ENCODE results near the gene EGFR.

Gene EGFR

GRCh38 chr7:55133630-55134358 is 115.0 kb downstream of the EGFR start:
- Histone ChIP-seq H3K4me3 (ENCODE audit: low read length) (no peak overlapping the region), H3K27ac (ENCODE audit: low read depth, low read length) (no peak overlapping the region), H3K4me1 (ENCODE audit: control insufficient read depth, low read length) (peaks cover 4% of the 10 kb centered on the region; the same call in 1 of the 2 replicates), H3K4me2 (ENCODE audit: low read length) (no peak overlapping the region), H3K9me2 (replicated peaks; ENCODE audit: control insufficient read depth, low read length) (no peaks in the 10 kb centered on the region), H3K9me3 (ENCODE audit: control insufficient read depth, insufficient read depth, low read length) (no peaks in the 10 kb centered on the region), H3K36me3 (ENCODE audit: control insufficient read depth, low read length) (no peaks in the 10 kb centered on the region), H4K20me1 (ENCODE audit: control insufficient read depth, insufficient read depth, low read depth, low read length) (no peaks in the 10 kb centered on the region), H3K79me2 (ENCODE audit: control insufficient read depth, low read length) (no peaks in the 10 kb centered on the region), H3K27me3 (ENCODE audit: control insufficient read depth, low read length) (peaks cover 7% of the 10 kb centered on the region; the same call in 1 of the 2 replicates), H3F3A (ENCODE audit: control insufficient read depth, insufficient read depth) (no peaks in the 10 kb centered on the region)
- TF ChIP-seq CTCF (IDR thresholded peaks at IDR 0.05; ENCODE audit: low read depth, low read length, poor library complexity, severe bottlenecking) (no peak), EZH2phosphoT487 (IDR thresholded peaks at IDR 0.05; ENCODE audit: borderline replicate concordance, low read length) (no peak)

- Histone ChIP-seq H3K9me2 (replicated peaks; ENCODE audit: control insufficient read depth, low read length) (no peaks in the 10 kb centered on the region), H4K20me1 (ENCODE audit: control insufficient read depth, insufficient read depth, low read depth, low read length) (no peaks in the 10 kb centered on the region), H3F3A (ENCODE audit: control insufficient read depth, insufficient read depth) (no peaks in the 10 kb centered on the region), H3K4me2 (ENCODE audit: low read length) (no peak overlapping the region), H3K9me3 (ENCODE audit: control insufficient read depth, insufficient read depth, low read length) (no peaks in the 10 kb centered on the region), H3K36me3 (ENCODE audit: control insufficient read depth, low read length) (no peaks in the 10 kb centered on the region), H3K27me3 (ENCODE audit: control insufficient read depth, low read length) (peaks cover 6% of the 10 kb centered on the region; the same call in 1 of the 2 replicates), H3K4me1 (ENCODE audit: control insufficient read depth, low read length) (no peaks in the 10 kb centered on the region), H3K4me3 (ENCODE audit: low read length) (no peak overlapping the region), H3K79me2 (ENCODE audit: control insufficient read depth, low read length) (no peaks in the 10 kb centered on the region), H3K27ac (ENCODE audit: low read depth, low read length) (no peak overlapping the region)
- no peak for TF ChIP-seq EZH2phosphoT487 (IDR thresholded peaks at IDR 0.05; ENCODE audit: borderline replicate concordance, low read length)
- TF ChIP-seq CTCF (IDR thresholded peaks at IDR 0.05; ENCODE audit: low read depth, low read length, poor library complexity, severe bottlenecking) = no peak
Measured at GRCh38 chr7:55134359-55134725, 115.5 kb downstream of the EGFR start.

- Histone ChIP-seq H4K20me1 (ENCODE audit: control insufficient read depth, insufficient read depth, low read depth, low read length) (no peaks in the 10 kb centered on the region), H3K4me1 (ENCODE audit: control insufficient read depth, low read length) (no peaks in the 10 kb centered on the region), H3K27ac (ENCODE audit: low read depth, low read length) (no peak overlapping the region), H3K79me2 (ENCODE audit: control insufficient read depth, low read length) (no peaks in the 10 kb centered on the region), H3F3A (ENCODE audit: control insufficient read depth, insufficient read depth) (no peaks in the 10 kb centered on the region), H3K4me2 (ENCODE audit: low read length) (no peak overlapping the region), H3K27me3 (ENCODE audit: control insufficient read depth, low read length) (peaks cover 5% of the 10 kb centered on the region; the same call in 1 of the 2 replicates), H3K9me2 (replicated peaks; ENCODE audit: control insufficient read depth, low read length) (no peaks in the 10 kb centered on the region), H3K4me3 (ENCODE audit: low read length) (no peak overlapping the region), H3K36me3 (ENCODE audit: control insufficient read depth, low read length) (no peaks in the 10 kb centered on the region), H3K9me3 (ENCODE audit: control insufficient read depth, insufficient read depth, low read length) (no peaks in the 10 kb centered on the region)
- TF ChIP-seq CTCF (IDR thresholded peaks at IDR 0.05; ENCODE audit: low read depth, low read length, poor library complexity, severe bottlenecking) (no peak), EZH2phosphoT487 (IDR thresholded peaks at IDR 0.05; ENCODE audit: borderline replicate concordance, low read length) (no peak)
Measured at GRCh38 chr7:55134786-55135185, 116.0 kb downstream of the EGFR start.
